Naive thymus-derived CD4-positive, alpha-beta T cell (primary cell): ENCODE results near the gene TFDP1. TPM values are rescaled to one million over a fixed set of nuclear protein-coding genes. Genes with fewer than 3 reads are reported as not detected.

ENCODE experiments used
- ATAC-seq: fragments of 150-1000 bp; cut with Tn5 transposase; 2 replicates; pipeline ENCODE4 v1.10.0; 2021; ENCODE audit warnings: mild to moderate bottlenecking, moderate library complexity
- CTCF ChIA-PET: fragments of 350-600 bp; sonication (Branson Sonifier 250); formaldehyde crosslinking; loops from one replicate; lab custom pipeline; 2021; ENCODE audit warnings: antibody characterized with exemption; lab: Charles Lee
- POLR2A ChIA-PET: fragments of 350-600 bp; sonication (Branson Sonifier 250); formaldehyde crosslinking; loops from one replicate; lab custom pipeline; 2021; ENCODE audit warnings: antibody characterized with exemption, inconsistent platforms; lab: Charles Lee
- DNase-seq, 9 donors: peaks; one replicate each; pipeline versions ENCODE4 v3.0.0 to v3.0.0-alpha.2; 2020 to 2022; ENCODE audit warnings: mixed read lengths in 1 of 9
- H3K27ac ChIP-seq: one replicate; pipeline ENCODE4 v1.7.0; 2013; ENCODE audit warnings: mild to moderate bottlenecking, low read depth, low read length, moderate library complexity
- H3K27me3 ChIP-seq, 2 donors: one replicate each; pipeline ENCODE4 v1.7.0; 2013; ENCODE audit warnings: low read length in 2 of 2, mild to moderate bottlenecking in 2 of 2, moderate library complexity in 2 of 2; ENCODE audit not compliant: control insufficient read depth in 2 of 2, insufficient read depth in 2 of 2
- H3K36me3 ChIP-seq, 3 experiments: 1 replicate in 2 of 3; 2 replicates in 1 of 3; pipeline ENCODE4 v1.7.0; 2013; ENCODE audit warnings: low read length in 3 of 3, mild to moderate bottlenecking in 3 of 3, moderate library complexity in 1 of 3; ENCODE audit not compliant: insufficient read depth in 3 of 3, control insufficient read depth in 2 of 3
- H3K4me1 ChIP-seq, 2 donors: one replicate each; pipeline ENCODE4 v1.7.0; 2013; ENCODE audit warnings: low read length in 2 of 2, mild to moderate bottlenecking in 2 of 2, moderate library complexity in 1 of 2; ENCODE audit not compliant: control insufficient read depth in 2 of 2, insufficient read depth in 2 of 2
- H3K4me3 ChIP-seq: 2 replicates; pipeline ENCODE4 v1.7.0; 2013; ENCODE audit warnings: mild to moderate bottlenecking, low read length
- H3K9me3 ChIP-seq, 3 experiments: 1 replicate in 2 of 3; 2 replicates in 1 of 3; pipeline ENCODE4 v1.7.0; 2013; ENCODE audit warnings: low read length in 3 of 3; ENCODE audit not compliant: control insufficient read depth in 2 of 3
- H3K27ac Mint-ChIP-seq, 9 donors: one replicate each; pipeline ENCODE4 v1.8.0; 2020 to 2022; ENCODE audit warnings: mixed read lengths in 9 of 9, mild to moderate bottlenecking in 8 of 9, moderate library complexity in 5 of 9, inconsistent platforms in 2 of 9
- H3K27me3 Mint-ChIP-seq, 5 donors: one replicate each; pipeline ENCODE4 v1.8.0; 2021 to 2022; ENCODE audit warnings: mixed read lengths in 5 of 5, mild to moderate bottlenecking in 1 of 5
- H3K36me3 Mint-ChIP-seq, 5 donors: one replicate each; pipeline ENCODE4 v1.8.0; 2020 to 2022; ENCODE audit warnings: mixed read lengths in 5 of 5, mild to moderate bottlenecking in 3 of 5, inconsistent platforms in 1 of 5
- H3K4me1 Mint-ChIP-seq, 7 donors: one replicate each; pipeline ENCODE4 v1.8.0; 2020 to 2022; ENCODE audit warnings: mixed read lengths in 7 of 7, mild to moderate bottlenecking in 3 of 7, inconsistent platforms in 1 of 7
- H3K4me3 Mint-ChIP-seq, 10 donors: one replicate each; pipeline ENCODE4 v1.8.0; 2020 to 2022; ENCODE audit warnings: mild to moderate bottlenecking in 10 of 10, mixed read lengths in 10 of 10, moderate library complexity in 6 of 10, inconsistent platforms in 2 of 10
- H3K9me3 Mint-ChIP-seq, 11 donors: one replicate each; pipeline ENCODE4 v1.8.0; 2020 to 2022; ENCODE audit warnings: mixed read lengths in 11 of 11, mild to moderate bottlenecking in 4 of 11, inconsistent platforms in 1 of 11, moderate library complexity in 1 of 11
- intact Hi-C, 2 donors: fragments of 100-400 bp; cut with micrococcal nuclease; formaldehyde crosslinking; loops; one replicate each; pipeline ENCODE4 v1.15.1; 2023
- polyA plus RNA-seq, 2 donors: library from polyadenylated mRNA; unstranded; fragments of 300-500 nt; fragmentation: Illumina TruSeq; gene quantifications; one replicate each; pipeline ENCODE4 v1.2.3, GENCODE V29; 2021
- total RNA-seq, 6 experiments: library from RNA in 5 of 6; stranded (reverse) in 5 of 6; gene quantifications; 1 replicate in 5 of 6; 2 replicates in 1 of 6; pipeline ENCODE4 v1.2.3 and lab custom pipeline; 2021 to 2026

TFDP1 gene
- total and polyA plus RNA-seq, 7 experiments from 2014 or later: 21.4 to 127 (median 43.1) TPM

DNA sequence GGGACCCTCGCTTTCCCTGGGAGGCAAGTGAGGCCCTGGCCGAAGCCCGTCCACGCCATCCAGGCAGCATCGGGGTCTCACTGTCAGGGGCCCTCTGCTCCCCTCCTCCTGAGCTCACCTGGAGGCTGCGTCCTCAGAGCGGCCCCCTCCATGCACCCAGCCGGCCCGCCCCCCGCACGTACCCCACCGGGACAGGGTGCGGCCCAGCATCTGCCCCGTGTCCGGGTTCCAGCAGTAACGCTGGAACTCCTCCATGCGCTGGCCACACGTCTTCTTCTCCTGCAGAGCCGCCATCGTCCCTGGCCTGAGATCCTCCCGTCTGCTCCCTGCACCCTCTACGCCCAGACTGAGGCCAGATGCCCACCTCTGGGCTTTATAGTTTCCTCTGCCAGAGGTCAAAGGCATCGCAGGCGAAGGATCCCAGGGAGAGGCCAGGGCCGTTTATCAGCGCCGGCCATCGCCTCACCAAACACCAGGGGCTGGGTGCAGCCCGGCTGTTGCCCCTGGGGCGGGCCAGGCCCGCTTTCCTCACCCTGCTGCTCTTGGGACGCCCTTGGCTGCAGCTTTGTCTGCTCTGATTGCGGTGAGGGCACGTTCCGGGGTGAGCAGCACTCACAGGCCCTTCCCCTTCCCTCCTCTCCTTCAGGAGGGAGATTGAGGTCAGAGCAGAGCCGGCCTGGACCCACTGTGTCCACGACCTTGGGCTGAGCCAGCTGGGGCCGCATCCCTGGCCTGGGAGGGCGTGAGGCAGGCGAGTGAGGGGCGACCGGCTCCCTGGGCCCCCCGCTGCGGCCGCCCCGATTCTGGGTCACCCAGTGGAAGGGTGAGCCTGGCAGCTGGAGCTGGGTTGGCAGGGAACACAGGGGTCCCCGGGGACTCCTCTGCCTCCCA is 73.5 kb downstream of the TFDP1 start, which contains the start of gene ATP4B:
TSS of gene ATP4B (minus strand) at position 348 of the 891 bp plus-strand sequence. CDS start at position 294, 54 bp downstream.
- Mint-ChIP-seq H3K36me3 (peaks cover 0 to 8% (median 0%) of the 10 kb centered on the region in 5 donors), H3K27me3 (peaks cover 0 to 6% (median 0%) of the 10 kb centered on the region in 5 donors), H3K9me3 (peaks cover 0 to 20% (median 6%) of the 10 kb centered on the region in 11 donors), H3K4me1 (peaks cover 0 to 7% (median 0%) of the 10 kb centered on the region in 7 donors), H3K4me3 (no peak within 1 kb of the TSS), H3K27ac (no peak within 1 kb of the TSS)
- no peak within 1 kb of the TSS for H3K4me3 ChIP-seq
- POLR2A ChIA-PET: no interaction called here
- H3K36me3 ChIP-seq: no peaks in the 10 kb centered on the region
- CTCF ChIA-PET: no interaction called here
- no peak within 1 kb of the TSS for H3K27ac ChIP-seq
- H3K9me3 ChIP-seq: no peaks in the 10 kb centered on the region
- peaks cover 0 to 10% of the 10 kb centered on the region in 2 donors for H3K4me1 ChIP-seq
- intact Hi-C loops: no loop called here
- DNase-seq (no peak), ATAC-seq (no peak)
- no peaks in the 10 kb centered on the region for H3K27me3 ChIP-seq

DNA sequence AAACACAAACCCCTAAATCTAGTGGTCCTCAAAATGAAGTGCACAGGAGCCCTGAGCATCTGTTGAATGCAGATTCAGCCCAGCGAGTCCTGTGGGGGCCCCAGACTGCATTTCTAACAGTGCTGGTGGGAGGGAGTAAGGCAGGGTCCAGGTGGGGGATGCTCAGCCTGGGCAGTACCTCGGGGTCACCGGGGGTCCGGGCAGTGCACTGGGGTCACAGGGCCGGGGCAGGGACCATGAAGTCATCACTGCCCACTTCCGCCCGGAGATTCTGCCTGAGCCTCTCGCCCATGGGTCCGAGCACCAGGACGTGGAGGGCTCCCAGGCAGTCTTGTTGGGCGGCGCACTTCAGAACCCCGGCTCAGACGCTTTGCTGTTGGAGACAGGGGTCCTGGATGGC is 74.3 kb downstream of the TFDP1 start:
- CTCF ChIA-PET: no interaction called here

DNA sequence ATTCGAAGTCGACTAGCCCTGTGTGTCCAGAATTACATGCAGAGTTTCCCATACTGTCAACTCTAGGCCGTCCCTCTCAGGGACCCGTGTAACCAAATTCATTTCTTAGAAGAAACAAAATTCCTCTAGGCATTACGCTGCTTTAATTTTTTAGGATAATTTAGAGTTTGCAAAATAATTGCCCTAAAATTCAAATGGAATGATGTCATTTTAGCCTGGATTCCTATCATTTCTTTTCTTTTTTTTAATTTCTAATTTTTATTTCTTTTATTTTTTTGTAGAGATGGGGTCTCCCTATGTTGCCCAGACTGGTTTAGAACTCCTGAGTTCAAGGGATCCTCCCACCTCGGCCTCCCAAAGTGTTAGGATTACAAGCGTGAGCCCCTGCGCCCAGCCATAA is 74.8 kb downstream of the TFDP1 start:
- no peaks in the 10 kb centered on the region for H3K36me3 ChIP-seq
- Mint-ChIP-seq H3K4me1 (no peaks in the 10 kb centered on the region), H3K9me3 (peaks cover 0 to 20% (median 6%) of the 10 kb centered on the region in 11 donors), H3K27ac (no peak overlapping the region), H3K4me3 (no peak overlapping the region), H3K27me3 (peaks cover 0 to 6% (median 0%) of the 10 kb centered on the region in 5 donors), H3K36me3 (peaks cover 0 to 8% (median 0%) of the 10 kb centered on the region in 5 donors)
- H3K4me3 ChIP-seq: no peak overlapping the region
- H3K4me1 ChIP-seq: no peaks in the 10 kb centered on the region
- intact Hi-C loops: no loop called here
- no peaks in the 10 kb centered on the region for H3K9me3 ChIP-seq
- CTCF ChIA-PET: no interaction called here
- H3K27ac ChIP-seq: no peak overlapping the region
- POLR2A ChIA-PET: no interaction called here
- no peak for DNase-seq
- no peaks in the 10 kb centered on the region for H3K27me3 ChIP-seq
- no peak for ATAC-seq

More for the DNA sequence above, 74.3 kb downstream of the TFDP1 start:
- no peaks in the 10 kb centered on the region for H3K27me3 ChIP-seq
- no peak overlapping the region for H3K4me3 ChIP-seq
- intact Hi-C loops: no loop called here
- ATAC-seq (no peak), DNase-seq (no peak)
- peaks cover 0 to 8% (median 0%) of the 10 kb centered on the region in 5 donors for H3K36me3 Mint-ChIP-seq
- no peaks in the 10 kb centered on the region for H3K9me3 ChIP-seq
- no peaks in the 10 kb centered on the region for H3K36me3 ChIP-seq
- no peak overlapping the region for H3K27ac Mint-ChIP-seq
- H3K9me3 Mint-ChIP-seq: peaks cover 0 to 20% (median 6%) of the 10 kb centered on the region in 11 donors
- peaks cover 0 to 6% (median 0%) of the 10 kb centered on the region in 5 donors for H3K27me3 Mint-ChIP-seq
- POLR2A ChIA-PET: no interaction called here
- H3K27ac ChIP-seq: no peak overlapping the region
- H3K4me1 Mint-ChIP-seq: peaks cover 0 to 5% (median 0%) of the 10 kb centered on the region in 7 donors
- H3K4me3 Mint-ChIP-seq: no peak overlapping the region
- H3K4me1 ChIP-seq: peaks cover 0 to 3% of the 10 kb centered on the region in 2 donors

- H3K9me3 Mint-ChIP-seq: peaks cover 0 to 20% (median 6%) of the 10 kb centered on the region in 11 donors
- intact Hi-C loops: no loop called here
Observed at GRCh38 chr13:113660066-113660465, 75.5 kb downstream of the TFDP1 start.

DNA sequence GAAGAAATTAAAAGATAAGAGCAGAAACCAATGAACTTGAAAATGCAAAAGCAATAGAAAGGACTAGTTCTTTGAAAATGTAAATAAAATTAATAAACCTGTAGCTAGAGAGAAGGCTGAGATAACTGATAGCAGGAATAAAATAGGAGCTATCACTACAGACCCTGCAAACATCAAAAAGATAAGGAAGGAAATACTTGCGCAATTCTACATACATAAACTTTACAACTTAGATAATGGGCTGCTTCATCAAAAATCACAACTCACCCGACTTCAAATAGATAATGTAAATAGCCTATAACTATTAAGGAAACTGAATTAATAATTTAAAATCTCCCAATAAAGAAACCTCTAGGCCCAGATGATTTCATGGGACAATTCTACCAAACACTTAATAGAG is 77.0 kb downstream of the TFDP1 start:
- Mint-ChIP-seq H3K27ac (no peak overlapping the region), H3K27me3 (peaks cover 0 to 6% (median 0%) of the 10 kb centered on the region in 5 donors), H3K4me3 (no peak overlapping the region), H3K4me1 (no peaks in the 10 kb centered on the region), H3K36me3 (peaks cover 0 to 8% (median 0%) of the 10 kb centered on the region in 5 donors), H3K9me3 (peaks cover 0 to 20% (median 6%) of the 10 kb centered on the region in 11 donors)
- POLR2A ChIA-PET: no interaction called here
- ATAC-seq (no peak), DNase-seq (no peak)
- CTCF ChIA-PET: no interaction called here
- no peak overlapping the region for H3K4me3 ChIP-seq
- H3K9me3 ChIP-seq: no peaks in the 10 kb centered on the region
- no peaks in the 10 kb centered on the region for H3K4me1 ChIP-seq
- H3K36me3 ChIP-seq: no peaks in the 10 kb centered on the region
- intact Hi-C loops: no loop called here
- H3K27ac ChIP-seq: no peak overlapping the region
- no peaks in the 10 kb centered on the region for H3K27me3 ChIP-seq

More at GRCh38 chr13:113660066-113660465, 75.5 kb downstream of the TFDP1 start:
- Mint-ChIP-seq H3K36me3 (peaks cover 0 to 8% (median 0%) of the 10 kb centered on the region in 5 donors), H3K4me3 (no peak overlapping the region), H3K27ac (no peak overlapping the region), H3K4me1 (no peaks in the 10 kb centered on the region), H3K27me3 (peaks cover 0 to 6% (median 0%) of the 10 kb centered on the region in 5 donors)
- Histone ChIP-seq H3K27me3 (no peaks in the 10 kb centered on the region), H3K4me3 (no peak overlapping the region), H3K36me3 (no peaks in the 10 kb centered on the region), H3K4me1 (no peaks in the 10 kb centered on the region), H3K27ac (no peak overlapping the region), H3K9me3 (no peaks in the 10 kb centered on the region)
- ATAC-seq (no peak), DNase-seq (no peak)
- POLR2A ChIA-PET: no interaction called here
- CTCF ChIA-PET: no interaction called here

DNA sequence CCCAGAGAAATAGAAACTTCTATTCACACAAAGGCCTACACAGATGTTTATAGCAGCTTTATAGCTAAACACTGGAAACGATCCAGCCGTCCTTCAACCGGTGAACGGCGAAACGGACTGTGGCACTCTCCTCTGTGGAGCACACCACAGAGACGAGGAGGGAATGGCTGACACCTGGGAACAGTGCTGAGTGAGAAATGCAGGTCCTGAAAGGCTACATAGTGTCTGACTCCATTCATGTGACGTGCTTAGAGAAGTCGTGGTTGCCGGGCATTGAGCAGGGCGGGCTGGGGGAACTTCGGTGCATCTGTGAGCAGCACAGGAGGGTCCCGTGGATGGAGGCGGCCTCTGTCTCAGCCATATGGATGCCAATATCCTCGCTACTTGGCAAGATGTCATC is 79.4 kb downstream of the TFDP1 start:
- Histone ChIP-seq H3K27ac (no peak overlapping the region), H3K4me3 (no peak overlapping the region), H3K27me3 (no peaks in the 10 kb centered on the region), H3K9me3 (no peaks in the 10 kb centered on the region), H3K36me3 (no peaks in the 10 kb centered on the region), H3K4me1 (no peaks in the 10 kb centered on the region)
- ChIA-PET CTCF (no interaction called here), POLR2A (interaction anchor here (0.5 to 1.5 kb wide), 2 partner anchors 29 to 106 kb away, joined by 3 to 5 read pairs; no protein-coding TSS in a partner anchor)
- H3K27me3 Mint-ChIP-seq: peaks cover 0 to 6% (median 0%) of the 10 kb centered on the region in 5 donors
- H3K27ac Mint-ChIP-seq: peak overlapping the region in 1 of 9 donors; percentile 55
- no peak overlapping the region for H3K4me3 Mint-ChIP-seq
- intact Hi-C loops: no loop called here
- peaks cover 0 to 8% (median 0%) of the 10 kb centered on the region in 5 donors for H3K36me3 Mint-ChIP-seq
- ATAC-seq (no peak), DNase-seq (no peak)
- peaks cover 0 to 4% (median 3%) of the 10 kb centered on the region in 7 donors for H3K4me1 Mint-ChIP-seq
- H3K9me3 Mint-ChIP-seq: peaks cover 0 to 20% (median 6%) of the 10 kb centered on the region in 11 donors
